Neural progenitor cell (in vitro differentiated cells): Measurements from ENCODE around the gene RERE.
A peak's percentile ranks its signal among the peaks of the same experiment; 100 is the strongest.

Experiments
- EZH2 ChIP-seq: fragments of 200-600 bp; sonication (generic); IDR thresholded peaks from 2 replicates; pipeline ENCODE4 v1.6.1; 2017; ENCODE audit warnings: antibody characterized with exemption, mild to moderate bottlenecking, moderate library complexity
- EZH2phosphoT487 ChIP-seq: fragments of 200-600 bp; sonication (generic); IDR thresholded peaks from 2 replicates; pipeline ENCODE4 v1.6.1; 2017; ENCODE audit warnings: antibody characterized with exemption
- TF ChIP-seq, protein P1 (sequence below): fragments of 200-600 bp; sonication (generic); IDR thresholded peaks from 2 replicates; pipeline ENCODE4 v1.5.1; 2017; ENCODE audit warnings: antibody characterized with exemption, mild to moderate bottlenecking

DNA sequence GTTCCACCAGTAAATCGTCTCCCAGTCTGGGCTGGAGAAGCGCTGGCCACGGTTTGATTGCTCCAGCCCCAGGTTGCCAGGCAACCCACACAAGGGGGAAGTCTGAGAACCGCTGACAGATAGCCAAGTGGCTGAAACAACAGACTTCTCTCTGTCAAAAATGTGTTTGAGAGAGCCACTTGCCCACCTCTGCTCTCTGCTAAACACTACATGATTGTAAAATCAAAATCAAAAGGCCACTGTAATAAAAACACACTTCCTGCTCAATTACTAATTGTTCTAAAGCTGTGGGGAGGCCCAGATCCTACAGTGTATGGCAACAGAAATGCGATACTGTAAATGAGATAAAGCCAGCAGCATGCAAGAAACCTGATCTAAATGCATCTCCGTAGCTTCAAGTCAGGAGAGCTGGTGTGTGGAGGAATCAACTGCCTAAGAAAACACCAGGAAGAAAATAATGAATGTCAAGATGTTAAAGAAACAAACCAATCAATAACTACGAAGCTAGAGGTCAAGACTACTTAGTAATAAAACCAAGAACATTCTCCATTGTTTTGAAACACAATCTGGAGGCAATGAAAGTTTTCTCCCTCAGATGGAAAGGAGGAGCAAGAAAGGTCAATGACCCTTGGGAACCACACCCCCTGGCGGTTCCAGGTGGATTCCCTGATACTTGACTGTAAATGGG, 378.3 kb downstream of the RERE start:
- TF ChIP-seq, protein P1, sequence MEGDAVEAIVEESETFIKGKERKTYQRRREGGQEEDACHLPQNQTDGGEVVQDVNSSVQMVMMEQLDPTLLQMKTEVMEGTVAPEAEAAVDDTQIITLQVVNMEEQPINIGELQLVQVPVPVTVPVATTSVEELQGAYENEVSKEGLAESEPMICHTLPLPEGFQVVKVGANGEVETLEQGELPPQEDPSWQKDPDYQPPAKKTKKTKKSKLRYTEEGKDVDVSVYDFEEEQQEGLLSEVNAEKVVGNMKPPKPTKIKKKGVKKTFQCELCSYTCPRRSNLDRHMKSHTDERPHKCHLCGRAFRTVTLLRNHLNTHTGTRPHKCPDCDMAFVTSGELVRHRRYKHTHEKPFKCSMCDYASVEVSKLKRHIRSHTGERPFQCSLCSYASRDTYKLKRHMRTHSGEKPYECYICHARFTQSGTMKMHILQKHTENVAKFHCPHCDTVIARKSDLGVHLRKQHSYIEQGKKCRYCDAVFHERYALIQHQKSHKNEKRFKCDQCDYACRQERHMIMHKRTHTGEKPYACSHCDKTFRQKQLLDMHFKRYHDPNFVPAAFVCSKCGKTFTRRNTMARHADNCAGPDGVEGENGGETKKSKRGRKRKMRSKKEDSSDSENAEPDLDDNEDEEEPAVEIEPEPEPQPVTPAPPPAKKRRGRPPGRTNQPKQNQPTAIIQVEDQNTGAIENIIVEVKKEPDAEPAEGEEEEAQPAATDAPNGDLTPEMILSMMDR, result peak; percentile 52
- TF ChIP-seq EZH2phosphoT487 (no peak), EZH2 (no peak)
